K562 (cell line): ENCODE results near the gene PRKCE. TPM values are rescaled to one million over a fixed set of nuclear protein-coding genes. Genes with fewer than 3 reads are reported as not detected.

Source experiments
- ATF3 ChIP-seq, 2 experiments: fragments of 450-650 bp in 1 of 2; sonication (generic) in 1 of 2; formaldehyde crosslinking in 1 of 2; IDR thresholded peaks in 1 of 2; conservative IDR thresholded peaks in 1 of 2; 2 replicates each; pipeline versions ENCODE4 v1.6.1 to v1.8.1; 2016 to 2023; ENCODE audit warnings: mild to moderate bottlenecking in 2 of 2, moderate library complexity in 2 of 2, inconsistent platforms in 1 of 2, missing genetic modification reagents in 1 of 2
- ESRRA ChIP-seq: fragments of 450-650 bp; IDR thresholded peaks from 2 replicates; pipeline ENCODE4 v1.6.1; 2014; ENCODE audit warnings: low read depth, mild to moderate bottlenecking, moderate library complexity, borderline replicate concordance
- GATAD2B ChIP-seq: fragments of 450-650 bp; IDR thresholded peaks from 2 replicates; pipeline ENCODE4 v1.6.1; 2017; ENCODE audit warnings: mild to moderate bottlenecking, borderline replicate concordance
- IFI16 ChIP-seq: fragments of 250-450 bp; sonication (Bioruptor Pico); IDR thresholded peaks from 2 replicates; pipeline ENCODE4 v2.1.2; 2022; ENCODE audit warnings: mild to moderate bottlenecking, inconsistent platforms
- L3MBTL2 ChIP-seq: fragments of 450-650 bp; IDR thresholded peaks from 2 replicates; pipeline ENCODE4 v1.6.1; 2016; ENCODE audit warnings: mild to moderate bottlenecking, moderate library complexity
- MTA2 ChIP-seq: fragments of 450-650 bp; IDR thresholded peaks from 2 replicates; pipeline ENCODE4 v1.6.1; 2016; ENCODE audit warnings: low read depth
- PTRF ChIP-seq: fragments of 450-650 bp; IDR thresholded peaks from 2 replicates; pipeline ENCODE4 v1.6.1; 2016; ENCODE audit warnings: mild to moderate bottlenecking, missing genetic modification characterization, missing compliant biosample characterization
- RB1 ChIP-seq: fragments of 450-650 bp; IDR thresholded peaks from 2 replicates; pipeline ENCODE4 v1.6.1; 2017; ENCODE audit warnings: low read depth, mild to moderate bottlenecking
- RERE ChIP-seq: sonication (generic); formaldehyde crosslinking; IDR thresholded peaks from 2 replicates; pipeline ENCODE4 v1.8.0; 2023; ENCODE audit warnings: missing genetic modification reagents, mild to moderate bottlenecking, borderline replicate concordance
- SMAD4 ChIP-seq: fragments of 250-450 bp; sonication (Bioruptor Pico); conservative IDR thresholded peaks from 2 replicates; pipeline ENCODE4 v1.8.0; 2021; ENCODE audit warnings: inconsistent platforms, mild to moderate bottlenecking, moderate library complexity
- SMARCA4 ChIP-seq: fragments of 450-650 bp; IDR thresholded peaks from 2 replicates; pipeline ENCODE4 v1.6.1; 2016
- TAF1 ChIP-seq: IDR thresholded peaks from 2 replicates; pipeline ENCODE4 v1.6.1; 2011; ENCODE audit warnings: mild to moderate bottlenecking, low read length, moderate library complexity; ENCODE audit not compliant: insufficient read depth, control insufficient read depth, severe bottlenecking; ENCODE audit errors: extremely low read depth
- ZBTB11 ChIP-seq, 3 experiments: fragments of 200-800 bp in 1 of 3; fragments of 250-450 bp in 1 of 3; fragments of 450-650 bp in 1 of 3; sonication (Bioruptor Pico) in 1 of 3; sonication (Bioruptor generic) in 1 of 3; formaldehyde crosslinking in 1 of 3; IDR thresholded peaks; 2 replicates each; pipeline versions ENCODE4 v1.6.1 to v1.8.0; 2016 to 2022; ENCODE audit warnings: mild to moderate bottlenecking in 2 of 3, missing genetic modification characterization in 2 of 3, missing compliant biosample characterization in 1 of 3, moderate library complexity in 1 of 3
- ZBTB12 ChIP-seq: fragments of 250-450 bp; sonication (Bioruptor Pico); IDR thresholded peaks from 2 replicates; pipeline ENCODE4 v1.4.0; 2020
- ZNF239 ChIP-seq: fragments of 250-450 bp; sonication (Bioruptor Pico); IDR thresholded peaks from 2 replicates; pipeline ENCODE4 v1.4.0; 2020; ENCODE audit warnings: mild to moderate bottlenecking
- polyA plus RNA-seq, 8 experiments: library from polyadenylated mRNA; depleted of rRNA in 4 of 8; stranded (reverse) in 5 of 8; unstranded in 3 of 8; fragments of >200 nt; fragmentation: Nextera tagmentation in 2 of 8; fragmentation: Illumina TruSeq in 1 of 8; extraction: Ambion mirVana in 2 of 8; extraction: Trizol in 1 of 8; gene quantifications; 2 replicates each; pipeline versions ENCODE4 v1.2.1 to v1.2.3, GENCODE V29; 2011 to 2014; ENCODE audit warnings: inconsistent platforms in 1 of 8, missing spikeins in 1 of 8
- total RNA-seq, 7 experiments: library from RNA; depleted of rRNA in 6 of 7; stranded (reverse); fragments of >200 nt in 6 of 7; fragmentation: Illumina TruSeq in 2 of 7; extraction: Trizol in 2 of 7; gene quantifications; 2 replicates each; pipeline versions ENCODE4 v1.2.1 to v1.2.3, GENCODE V29; 2011 to 2021; ENCODE audit warnings: low replicate concordance in 1 of 7

The PRKCE gene
- total and polyA plus RNA-seq, 9 of the 15 experiments (the other 6 are each of a cell fraction or from before 2014, with no cell fraction given), result 0.06 to 1.0 (median 0.22) TPM; not detected in 1

- TF ChIP-seq GATAD2B (0 out of 2 replicates have a peak, but pooled peaks have one; percentile 26), ESRRA (peak; percentile 24; the same call in 1 of the 2 replicates), ZBTB12 (CRISPR knock-in tag) (peak; percentile 61; the same call in 1 of the 2 replicates), RERE (CRISPR knock-in tag) (no peak), SMAD4 (CRISPR knock-in tag) (peak; percentile 92), IFI16 (no peak), ZNF239 (CRISPR knock-in tag) (0 out of 2 replicates have a peak, but pooled peaks have one; percentile 18), RB1 (peak; percentile 92; the same call in 1 of the 2 replicates), TAF1 (peak; percentile 46), ZBTB11 (CRISPR knock-in tag; IDR thresholded peaks at IDR 0.05) (peak in 1 of 3 experiments; percentile 70; a peak in 2 of 6 replicates), PTRF (tag) (no peak), SMARCA4 (no peak), L3MBTL2 (peak; percentile 33; the same call in 1 of the 2 replicates), ATF3 (IDR thresholded peaks at IDR 0.05) (0 out of 2 replicates have a peak, but pooled peaks have one; percentile 11), ATF3 (CRISPR knock-in tag; conservative IDR thresholded peaks at IDR 0.05) (no peak), MTA2 (peak; percentile 30; the same call in 1 of the 2 replicates)
Observed at GRCh38 chr2:45650851-45651414, 542 bp upstream of the PRKCE start (continued).
